Astrocyte (in vitro differentiated cells and primary cell): ENCODE results near the gene IQCM.

ENCODE experiments used
- CTCF ChIP-seq: IDR thresholded peaks from 2 replicates; pipeline ENCODE4 v1.5.1; 2011; ENCODE audit warnings: low read depth, mild to moderate bottlenecking, inconsistent platforms, low read length, moderate library complexity; ENCODE audit not compliant: insufficient read depth
- EZH2 ChIP-seq: IDR thresholded peaks from 2 replicates; pipeline ENCODE4 v1.6.1; 2012; ENCODE audit warnings: mild to moderate bottlenecking, low read length, inconsistent platforms; ENCODE audit not compliant: insufficient read depth

GRCh38 chr4:149735796-149736195 lies 79.8 kb downstream of the IQCM start:
- TF ChIP-seq CTCF, result no peak
- no peak for TF ChIP-seq EZH2
